Activated T-cell treated with anti-CD3 and anti-CD28 coated beads, Interleukin-2, amount 50 U/mL, for 1 hour (primary cell): Measurements from ENCODE around the gene GP1BA.
A peak's percentile ranks its signal among the peaks of the same experiment; 100 is the strongest.
"Not testable (repeated sequence)": the region's sequence is repeated elsewhere in the genome, so short reads cannot be mapped to it uniquely, and the experiment has no call there.

ENCODE experiments used
- DNase-seq: peaks from one replicate; pipeline ENCODE4 v3.0.0-alpha.2; 2020

GP1BA gene

GRCh38 chr17:4901648-4902344 is 30.3 kb upstream of the GP1BA start:
- DNase-seq, result peak; percentile 56

- no peak for DNase-seq
Observed at GRCh38 chr17:4902540-4902939, 29.5 kb upstream of the GP1BA start.

DNA sequence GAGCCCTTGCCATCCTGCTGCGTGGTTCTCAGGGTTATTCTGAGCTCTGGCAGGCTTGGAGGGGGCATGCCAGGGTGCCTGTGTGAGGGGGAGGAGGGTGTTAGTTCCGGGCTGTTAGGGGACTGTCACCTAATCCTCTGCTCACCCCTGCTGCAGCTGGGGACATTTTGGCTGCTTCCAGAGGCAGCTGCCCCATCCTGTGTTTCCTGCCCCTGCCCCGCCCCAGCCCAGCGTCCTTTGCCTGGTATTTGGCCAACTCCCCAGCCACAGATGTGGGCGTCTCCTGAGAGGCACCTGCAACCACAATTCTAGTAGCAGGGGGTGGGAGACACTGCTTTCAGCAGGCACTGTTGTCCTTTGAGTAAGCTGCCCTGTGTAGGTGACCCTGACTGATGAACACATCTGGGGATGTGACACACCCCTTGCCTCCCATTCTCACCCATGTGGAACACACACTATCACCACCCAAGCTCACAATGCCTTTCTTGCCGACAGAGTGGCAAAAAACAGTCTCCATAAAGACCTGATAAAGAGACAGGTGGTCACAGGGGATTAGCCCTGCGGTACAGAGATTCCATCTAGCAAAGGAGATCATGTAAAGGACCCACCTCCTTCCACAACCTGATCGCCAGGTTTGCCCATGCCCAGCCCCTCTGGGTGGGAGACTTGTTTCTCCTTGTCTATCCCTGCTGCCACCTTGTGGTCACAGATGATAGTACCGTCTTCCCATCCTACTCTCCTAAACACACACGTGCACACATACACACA is 28.8 kb upstream of the GP1BA start, which contains the start of gene CHRNE:
Gene CHRNE (minus strand): TSS at position 48 of the 768 bp plus-strand sequence. CDS start 35 bp downstream, at position 13.
- DNase-seq, result peak; percentile 67

GRCh38 chr17:4906642-4907041 is 25.4 kb upstream of the GP1BA start:
- not testable (repeated sequence) for DNase-seq

DNA sequence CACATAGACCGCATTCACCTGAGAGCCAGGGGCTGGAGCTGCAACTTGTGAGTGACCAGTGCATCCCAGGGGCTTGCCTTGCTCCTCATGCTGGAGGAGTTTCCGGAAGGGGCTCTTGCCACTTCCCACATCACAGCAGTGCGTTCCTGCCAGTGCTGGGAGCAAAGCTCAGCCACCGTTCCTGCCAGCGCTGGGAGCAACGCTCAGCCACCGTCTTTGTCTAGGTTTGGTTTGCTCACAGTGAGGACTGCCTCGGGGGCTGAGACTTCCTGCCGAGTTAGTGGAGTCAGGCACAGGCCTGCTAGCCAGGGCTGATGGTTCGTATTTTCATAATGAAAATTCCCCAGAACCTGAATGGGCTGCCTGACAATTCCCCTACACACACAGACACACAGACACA is 23.8 kb upstream of the GP1BA start:
- DNase-seq, result no peak

GRCh38 chr17:4908711-4909496 is 23.2 kb upstream of the GP1BA start:
- peak; percentile 76 for DNase-seq

DNA sequence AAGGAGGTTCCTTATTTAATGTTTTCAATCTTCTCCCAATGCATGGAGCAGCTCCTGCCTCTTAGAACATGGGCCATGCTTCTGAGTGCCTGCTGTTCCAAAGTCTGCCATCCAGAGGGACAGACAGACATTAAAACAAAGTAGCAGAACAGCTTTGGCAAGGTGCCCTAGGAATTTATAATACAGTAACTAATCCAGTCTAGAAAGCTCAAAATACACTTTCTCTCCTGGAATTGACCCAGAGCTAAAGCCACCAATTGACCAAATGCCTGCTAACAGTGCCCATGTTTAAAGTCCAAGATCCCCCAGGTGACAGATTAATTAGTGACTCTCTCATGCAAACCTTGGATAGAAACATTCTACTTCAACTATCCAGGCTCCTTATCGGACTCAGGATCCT is 18.1 kb upstream of the GP1BA start:
- no peak for DNase-seq

DNA sequence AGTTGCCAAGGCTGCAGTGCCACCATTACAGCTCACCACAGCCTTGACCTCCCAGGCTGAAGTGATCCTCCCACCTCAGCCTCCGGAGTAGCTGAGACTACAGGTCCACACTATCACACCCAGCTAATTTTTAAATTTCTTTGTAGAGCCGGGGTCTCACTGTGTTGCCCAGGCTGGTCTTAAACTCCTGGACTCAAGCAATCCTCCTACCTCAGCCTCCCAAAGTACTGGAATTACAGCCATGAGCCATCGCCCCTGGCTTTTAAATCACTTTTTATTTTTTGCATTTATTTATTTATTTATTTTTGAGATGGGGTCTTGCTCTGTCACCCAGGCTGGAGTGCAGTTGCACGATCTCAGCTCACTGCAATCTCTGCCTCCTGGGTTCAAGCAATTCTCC is 17.5 kb upstream of the GP1BA start:
- DNase-seq, result not testable (repeated sequence)

DNA sequence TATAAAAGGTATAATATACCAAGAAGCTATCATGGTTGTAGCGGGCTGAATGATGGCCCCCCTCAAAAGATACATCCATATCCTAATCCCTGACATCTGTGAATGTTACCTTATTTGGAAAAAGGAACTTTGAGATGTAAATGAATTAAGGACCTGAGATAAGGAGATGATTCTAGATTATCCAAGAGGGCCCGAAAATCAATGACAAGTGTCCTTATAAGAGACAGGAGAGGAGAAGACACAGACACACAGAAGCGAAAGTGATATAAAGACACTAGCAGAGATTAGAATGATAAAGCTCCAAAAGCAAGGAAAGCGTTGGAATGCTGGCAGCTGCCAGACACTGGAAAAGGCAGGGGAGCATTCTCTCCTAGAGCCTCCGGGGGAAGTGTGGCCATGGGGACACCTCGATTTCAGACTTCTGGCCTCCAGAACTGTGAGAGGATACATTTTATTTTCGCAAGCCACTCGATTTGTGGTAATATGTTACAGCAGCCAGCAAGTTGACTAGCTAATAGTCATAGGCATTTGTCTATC is 12.5 kb upstream of the GP1BA start:
- DNase-seq, result no peak

- DNase-seq, result no peak
Observed at GRCh38 chr17:4920351-4921048, 11.6 kb upstream of the GP1BA start.

DNA sequence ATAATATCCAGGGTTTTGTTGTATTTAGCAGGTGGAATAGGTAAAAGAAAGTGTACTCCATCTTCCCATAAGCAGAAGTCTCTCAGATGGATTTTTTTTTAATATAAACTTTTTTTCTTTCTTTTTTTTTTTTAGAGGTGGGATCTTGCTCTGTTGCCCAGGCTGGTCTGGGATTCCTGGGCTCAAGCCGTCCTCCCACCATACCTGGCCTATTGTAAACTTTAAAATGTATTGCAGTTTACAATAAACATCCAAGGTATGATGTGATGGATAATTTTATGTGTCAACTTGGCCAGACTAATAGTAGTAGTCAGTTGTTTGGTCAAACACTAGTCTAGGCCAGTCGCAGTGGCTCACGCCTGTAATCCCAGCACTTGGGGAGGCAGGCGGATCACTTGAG is 10.8 kb upstream of the GP1BA start:
- DNase-seq, result no peak

GRCh38 chr17:4926577-4927335 is 5.3 kb upstream of the GP1BA start:
- DNase-seq, result not testable (repeated sequence)

GRCh38 chr17:4928881-4929280 is 3.2 kb upstream of the GP1BA start:
- no peak for DNase-seq

DNA sequence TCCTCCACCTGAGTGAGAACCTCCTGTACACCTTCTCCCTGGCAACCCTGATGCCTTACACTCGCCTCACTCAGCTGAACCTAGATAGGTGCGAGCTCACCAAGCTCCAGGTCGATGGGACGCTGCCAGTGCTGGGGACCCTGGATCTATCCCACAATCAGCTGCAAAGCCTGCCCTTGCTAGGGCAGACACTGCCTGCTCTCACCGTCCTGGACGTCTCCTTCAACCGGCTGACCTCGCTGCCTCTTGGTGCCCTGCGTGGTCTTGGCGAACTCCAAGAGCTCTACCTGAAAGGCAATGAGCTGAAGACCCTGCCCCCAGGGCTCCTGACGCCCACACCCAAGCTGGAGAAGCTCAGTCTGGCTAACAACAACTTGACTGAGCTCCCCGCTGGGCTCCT is 679 bp downstream of the GP1BA start:
- no peak for DNase-seq

DNA sequence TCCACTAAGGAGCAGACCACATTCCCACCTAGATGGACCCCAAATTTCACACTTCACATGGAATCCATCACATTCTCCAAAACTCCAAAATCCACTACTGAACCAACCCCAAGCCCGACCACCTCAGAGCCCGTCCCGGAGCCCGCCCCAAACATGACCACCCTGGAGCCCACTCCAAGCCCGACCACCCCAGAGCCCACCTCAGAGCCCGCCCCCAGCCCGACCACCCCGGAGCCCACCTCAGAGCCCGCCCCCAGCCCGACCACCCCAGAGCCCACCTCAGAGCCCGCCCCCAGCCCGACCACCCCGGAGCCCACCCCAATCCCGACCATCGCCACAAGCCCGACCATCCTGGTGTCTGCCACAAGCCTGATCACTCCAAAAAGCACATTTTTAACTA is 1.6 kb downstream of the GP1BA start:
- DNase-seq, result no peak

- DNase-seq, result no peak
Observed at GRCh38 chr17:4934173-4934979, 2.3 kb downstream of the GP1BA start.

- no peak for DNase-seq
Observed at GRCh38 chr17:4935650-4936049, 3.6 kb downstream of the GP1BA start.

DNA sequence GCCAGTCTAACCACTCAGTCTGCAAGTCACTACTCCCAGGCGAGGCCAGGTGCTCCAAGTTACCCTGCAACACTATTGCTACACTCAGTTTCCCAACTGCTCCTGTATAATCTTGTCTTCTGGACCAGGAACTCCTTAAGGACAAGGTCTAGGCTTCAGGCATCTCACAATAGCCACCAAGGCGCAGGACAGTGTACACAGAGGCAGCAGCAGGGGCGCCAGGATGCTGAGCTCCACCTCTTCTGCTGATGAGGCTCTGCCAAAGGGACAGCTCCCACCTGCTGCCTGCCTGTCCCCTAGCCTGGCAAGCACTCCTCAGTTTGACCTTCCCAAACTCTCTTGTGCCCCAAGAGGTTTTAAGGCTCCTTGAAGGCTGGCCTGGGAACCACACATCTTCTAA is 4.4 kb downstream of the GP1BA start:
- DNase-seq, result no peak

DNA sequence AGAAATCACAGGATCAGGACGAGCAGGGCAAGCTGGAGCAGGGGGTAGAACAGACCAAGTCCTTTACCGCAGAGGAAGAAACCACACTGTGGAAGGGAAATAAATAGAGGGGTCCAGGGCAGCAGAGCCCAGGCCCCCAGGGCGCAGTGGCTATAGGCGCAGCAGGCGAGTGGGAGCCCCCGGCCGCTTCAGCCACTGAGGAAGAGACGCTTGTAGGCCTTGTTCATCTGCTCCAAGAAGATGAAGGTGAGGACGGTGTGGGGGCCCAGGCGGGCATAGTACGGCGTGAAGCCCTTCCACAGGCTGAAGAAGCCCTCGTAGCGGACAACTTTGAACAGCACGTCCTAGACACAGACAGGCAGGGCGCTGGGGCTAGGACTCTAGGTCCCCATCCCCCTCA is 5.5 kb downstream of the GP1BA start:
- DNase-seq, result no peak

- no peak for DNase-seq
Observed at GRCh38 chr17:4938069-4938491, 6.0 kb downstream of the GP1BA start.
